Right lung (tissue), 5 donors: ENCODE data around the gene ALDH3B2. TPM values are rescaled to one million over a fixed set of nuclear protein-coding genes. Genes with fewer than 3 reads are reported as not detected.
"Not testable (repeated sequence)": the region's sequence is repeated elsewhere in the genome, so short reads cannot be mapped to it uniquely, and the experiment has no call there.

Experiments used
- DNase-seq, 2 donors: peaks; one replicate each; pipeline ENCODE4 v3.0.0-alpha.2; 2013
- polyA plus RNA-seq, 5 donors: library from polyadenylated mRNA; unstranded; fragments of 120-200 nt; gene quantifications; one replicate each; pipeline versions ENCODE4 v1.2.1 to v1.2.3, GENCODE V29; 2013; ENCODE audit warnings: inconsistent platforms in 1 of 5, low replicate concordance in 1 of 5; ENCODE audit not compliant: insufficient read length in 5 of 5, insufficient read depth in 1 of 5

The ALDH3B2 gene
- polyA plus RNA-seq, 5 donors: 0.98 to 1.8 (median 1.2) TPM

- DNase-seq: no peak
Measured at GRCh38 chr11:67687986-67688385, 13.6 kb upstream of the ALDH3B2 start.

GRCh38 chr11:67685641-67686332, 11.4 kb upstream of the ALDH3B2 start:
- DNase-seq: not testable (repeated sequence)

GRCh38 chr11:67682126-67683034, 8.0 kb upstream of the ALDH3B2 start:
- DNase-seq: not testable (repeated sequence)

GRCh38 chr11:67680696-67681470, 6.5 kb upstream of the ALDH3B2 start:
- no peak for DNase-seq

GRCh38 chr11:67675058-67675747, 780 bp upstream of the ALDH3B2 start:
- DNase-seq: no peak

- DNase-seq: no peak
Measured at GRCh38 chr11:67673902-67674301, 521 bp downstream of the ALDH3B2 start.

GRCh38 chr11:67673358-67673757, 1.1 kb downstream of the ALDH3B2 start:
- DNase-seq: no peak

- DNase-seq: no peak
Measured at GRCh38 chr11:67671211-67671520, 3.3 kb downstream of the ALDH3B2 start.

- DNase-seq: no peak
Measured at GRCh38 chr11:67670316-67671210, 3.9 kb downstream of the ALDH3B2 start.

GRCh38 chr11:67668192-67668551, 6.3 kb downstream of the ALDH3B2 start:
- DNase-seq: no peak

- DNase-seq: no peak
Measured at GRCh38 chr11:67667490-67668191, 6.8 kb downstream of the ALDH3B2 start.

- DNase-seq: no peak
Measured at GRCh38 chr11:67666676-67667489, 7.5 kb downstream of the ALDH3B2 start.

- DNase-seq: no peak
Measured at GRCh38 chr11:67666303-67666645, 8.1 kb downstream of the ALDH3B2 start.

GRCh38 chr11:67665541-67666302, 8.7 kb downstream of the ALDH3B2 start:
- no peak for DNase-seq

GRCh38 chr11:67664696-67665540, 9.5 kb downstream of the ALDH3B2 start:
- no peak for DNase-seq

- DNase-seq: no peak
Measured at GRCh38 chr11:67664213-67664585, 10.2 kb downstream of the ALDH3B2 start.

GRCh38 chr11:67663532-67664212, 10.8 kb downstream of the ALDH3B2 start:
- DNase-seq: no peak
